ENCODE data around the gene SEL1L3.

Gene SEL1L3

GRCh38 chr4:25727711-25728493, 134.9 kb downstream of the SEL1L3 start:
- TF ChIP-seq CTCF (IDR thresholded peaks at IDR 0.05; ENCODE audit: low read depth, low read length) = no peak
- H3K9me3 ChIP-seq (ENCODE audit: severe bottlenecking) = no peaks in the 10 kb centered on the region
- no peaks in the 10 kb centered on the region for H3K36me3 ChIP-seq
- no peak for DNase-seq
- no peaks in the 10 kb centered on the region for H3K27me3 ChIP-seq (ENCODE audit: insufficient read depth, low read depth, severe bottlenecking)
- H3K4me3 ChIP-seq (ENCODE audit: low read depth, low read length) = no peak overlapping the region
- H3K27ac ChIP-seq = no peak overlapping the region

- peaks cover 4% of the 10 kb centered on the region for H3K27me3 ChIP-seq (ENCODE audit: insufficient read depth, low read depth, severe bottlenecking)
- H3K4me3 ChIP-seq (ENCODE audit: low read depth, low read length) = no peak overlapping the region
- H3K27ac ChIP-seq = no peak overlapping the region
- no peak for TF ChIP-seq CTCF (IDR thresholded peaks at IDR 0.05; ENCODE audit: low read depth, low read length)
- H3K36me3 ChIP-seq = no peaks in the 10 kb centered on the region
- H3K9me3 ChIP-seq (ENCODE audit: severe bottlenecking) = no peaks in the 10 kb centered on the region
- DNase-seq = no peak
Measured at GRCh38 chr4:25725870-25726269, 136.9 kb downstream of the SEL1L3 start.

- no peak for DNase-seq
Measured at GRCh38 chr4:25723409-25723808, 139.4 kb downstream of the SEL1L3 start.

GRCh38 chr4:25722964-25723363, 139.8 kb downstream of the SEL1L3 start:
- no peak for TF ChIP-seq CTCF (IDR thresholded peaks at IDR 0.05; ENCODE audit: low read depth, low read length)
- Histone ChIP-seq H3K4me3 (ENCODE audit: low read depth, low read length) (no peak overlapping the region), H3K27ac (no peak overlapping the region), H3K36me3 (no peaks in the 10 kb centered on the region), H3K27me3 (ENCODE audit: insufficient read depth, low read depth, severe bottlenecking) (peaks cover 4% of the 10 kb centered on the region), H3K9me3 (ENCODE audit: severe bottlenecking) (no peaks in the 10 kb centered on the region)
- DNase-seq = no peak

More at GRCh38 chr4:25723409-25723808, 139.4 kb downstream of the SEL1L3 start:
- Histone ChIP-seq H3K27ac (no peak overlapping the region), H3K36me3 (no peaks in the 10 kb centered on the region), H3K27me3 (ENCODE audit: insufficient read depth, low read depth, severe bottlenecking) (peaks cover 4% of the 10 kb centered on the region), H3K9me3 (ENCODE audit: severe bottlenecking) (no peaks in the 10 kb centered on the region), H3K4me3 (ENCODE audit: low read depth, low read length) (no peak overlapping the region)
- no peak for TF ChIP-seq CTCF (IDR thresholded peaks at IDR 0.05; ENCODE audit: low read depth, low read length)

- Histone ChIP-seq H3K27ac (no peak overlapping the region), H3K4me3 (ENCODE audit: low read depth, low read length) (no peak overlapping the region), H3K36me3 (no peaks in the 10 kb centered on the region), H3K27me3 (ENCODE audit: insufficient read depth, low read depth, severe bottlenecking) (peaks cover 10% of the 10 kb centered on the region), H3K9me3 (ENCODE audit: severe bottlenecking) (no peaks in the 10 kb centered on the region)
- no peak for TF ChIP-seq CTCF (IDR thresholded peaks at IDR 0.05; ENCODE audit: low read depth, low read length)
- no peak for DNase-seq
Measured at GRCh38 chr4:25713812-25714211, 149.0 kb downstream of the SEL1L3 start.

GRCh38 chr4:25712611-25713010, 150.2 kb downstream of the SEL1L3 start:
- Histone ChIP-seq H3K9me3 (ENCODE audit: severe bottlenecking) (no peaks in the 10 kb centered on the region), H3K36me3 (no peaks in the 10 kb centered on the region), H3K4me3 (ENCODE audit: low read depth, low read length) (no peak overlapping the region), H3K27ac (no peak overlapping the region), H3K27me3 (ENCODE audit: insufficient read depth, low read depth, severe bottlenecking) (peaks cover 10% of the 10 kb centered on the region)
- no peak for TF ChIP-seq CTCF (IDR thresholded peaks at IDR 0.05; ENCODE audit: low read depth, low read length)
- no peak for DNase-seq

All from WERI-Rb-1 (cell line).